ENCODE data around the gene TANK. TPM values are rescaled to one million over a fixed set of nuclear protein-coding genes. Genes with fewer than 3 reads are reported as not detected.
A peak's percentile ranks its signal among the peaks of the same experiment; 100 is the strongest.
"Not testable (repeated sequence)": the region's sequence is repeated elsewhere in the genome, so short reads cannot be mapped to it uniquely, and the experiment has no call there.

TANK gene
- total RNA-seq, 1 donor from 2014 or later: 90.7 TPM

DNA sequence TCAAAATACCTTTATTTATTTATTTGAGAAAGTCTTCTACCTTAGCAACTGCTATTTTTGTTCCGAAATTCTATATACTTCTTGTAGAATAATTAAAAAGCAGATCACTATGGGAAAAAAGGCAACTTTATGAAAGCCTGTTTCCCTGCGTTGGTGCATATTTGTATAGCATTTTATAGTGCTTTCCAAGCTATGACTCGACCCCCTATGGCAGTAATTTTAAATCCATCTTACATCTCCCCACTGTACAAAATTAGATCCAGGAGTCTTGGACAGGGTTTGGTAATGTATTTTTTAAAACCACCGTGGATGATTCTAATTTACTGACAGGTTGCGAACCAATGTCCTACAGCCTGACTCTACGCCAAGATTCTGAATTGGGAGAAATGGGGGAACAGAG is 10.1 kb downstream of the TANK start:
- DNase-seq: no peak

DNA sequence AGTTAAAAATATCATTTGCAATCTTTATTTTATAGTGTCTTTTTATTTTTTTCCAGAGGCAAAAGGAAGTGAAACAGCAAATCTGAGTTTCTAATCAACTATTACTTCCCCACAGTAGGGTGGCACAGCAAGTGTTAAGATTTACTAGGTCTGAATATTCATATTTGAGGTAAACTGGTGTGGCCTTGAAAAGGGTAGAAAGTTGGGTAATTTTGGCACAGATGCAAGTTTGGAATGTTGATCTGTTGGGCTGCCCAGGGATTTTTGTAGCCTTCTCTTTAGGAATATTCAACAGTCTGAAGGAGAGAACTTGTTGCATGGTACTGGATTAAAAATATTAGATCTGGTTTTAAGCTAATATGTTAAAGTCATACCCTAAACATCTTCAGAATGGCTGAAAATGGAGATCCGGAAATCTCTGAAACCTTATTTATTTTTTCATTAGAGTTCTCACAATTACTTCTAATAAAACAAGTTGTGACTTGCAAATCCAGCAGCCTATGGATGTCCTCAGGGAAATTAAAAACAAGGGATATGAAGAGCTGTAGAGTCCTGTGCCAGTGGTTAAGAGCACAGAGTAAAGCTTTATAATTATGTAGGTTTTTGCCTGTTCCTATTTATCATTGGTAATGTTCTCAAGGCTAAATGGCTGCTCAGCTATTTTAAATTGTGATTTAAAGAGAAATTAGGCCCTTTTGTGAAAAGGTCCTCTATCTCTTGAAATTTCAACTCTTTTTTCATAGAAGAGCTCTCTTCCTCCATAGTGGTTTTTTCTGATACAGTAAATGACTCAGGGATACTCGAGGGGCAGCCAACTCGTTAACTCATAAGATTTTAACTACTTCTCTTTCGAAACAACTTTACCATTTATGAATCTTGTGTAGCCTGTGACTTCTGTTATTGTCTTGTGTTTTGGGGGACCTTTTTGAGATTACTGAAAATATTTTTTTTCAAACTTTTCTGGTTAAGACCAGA is 11.0 kb downstream of the TANK start:
- no peak for DNase-seq

- DNase-seq: no peak
These were observed 12.8 kb downstream of the TANK start for GRCh38 chr2:161172901-161173540.

- no peak for DNase-seq
These were observed 13.4 kb downstream of the TANK start for GRCh38 chr2:161173541-161174194.

DNA sequence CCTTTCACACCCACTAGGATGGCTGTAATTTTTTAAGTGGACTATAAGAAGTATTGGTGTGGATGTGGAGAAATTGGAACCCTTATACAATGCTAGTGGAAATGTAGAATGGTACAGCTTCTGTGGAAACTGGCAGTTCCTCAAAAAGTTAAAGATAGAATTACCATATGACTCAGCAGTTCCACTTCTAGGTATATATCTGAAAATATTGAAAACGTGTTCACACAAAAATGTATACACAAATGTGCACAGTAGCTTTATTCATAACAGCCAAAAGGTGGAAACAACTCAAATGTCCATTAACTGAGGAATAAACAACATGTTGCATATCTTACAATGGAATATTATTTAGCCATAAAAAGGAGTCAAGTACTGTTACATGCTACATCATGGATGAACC is 17.7 kb downstream of the TANK start:
- DNase-seq: no peak

GRCh38 chr2:161178756-161179155 is 18.5 kb downstream of the TANK start:
- DNase-seq: no peak

- DNase-seq: no peak
These were observed 29.8 kb downstream of the TANK start for GRCh38 chr2:161190050-161190449.

DNA sequence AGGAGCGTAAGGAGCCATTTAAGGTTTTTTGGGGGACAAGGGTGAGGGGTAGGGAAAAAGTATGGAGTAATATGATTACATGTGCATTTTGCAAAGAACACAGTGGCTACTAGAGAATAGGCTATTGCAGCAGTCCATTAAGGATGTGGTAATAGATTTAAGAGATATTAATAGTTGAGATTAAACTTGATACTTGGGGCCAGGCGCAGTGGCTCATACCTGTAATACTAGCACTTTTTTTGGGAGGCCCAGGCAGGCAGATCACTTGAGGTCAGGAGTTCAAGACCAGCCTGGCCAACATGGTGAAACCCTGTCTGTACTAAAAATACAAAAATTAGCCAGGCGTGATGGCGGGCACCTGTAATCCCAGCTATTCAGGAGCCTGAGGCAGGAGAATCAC is 35.4 kb downstream of the TANK start:
- DNase-seq: not testable (repeated sequence)

GRCh38 chr2:161199912-161200701 is 39.9 kb downstream of the TANK start:
- DNase-seq: no peak

- no peak for DNase-seq
These were observed 44.6 kb downstream of the TANK start for GRCh38 chr2:161204846-161205245.

DNA sequence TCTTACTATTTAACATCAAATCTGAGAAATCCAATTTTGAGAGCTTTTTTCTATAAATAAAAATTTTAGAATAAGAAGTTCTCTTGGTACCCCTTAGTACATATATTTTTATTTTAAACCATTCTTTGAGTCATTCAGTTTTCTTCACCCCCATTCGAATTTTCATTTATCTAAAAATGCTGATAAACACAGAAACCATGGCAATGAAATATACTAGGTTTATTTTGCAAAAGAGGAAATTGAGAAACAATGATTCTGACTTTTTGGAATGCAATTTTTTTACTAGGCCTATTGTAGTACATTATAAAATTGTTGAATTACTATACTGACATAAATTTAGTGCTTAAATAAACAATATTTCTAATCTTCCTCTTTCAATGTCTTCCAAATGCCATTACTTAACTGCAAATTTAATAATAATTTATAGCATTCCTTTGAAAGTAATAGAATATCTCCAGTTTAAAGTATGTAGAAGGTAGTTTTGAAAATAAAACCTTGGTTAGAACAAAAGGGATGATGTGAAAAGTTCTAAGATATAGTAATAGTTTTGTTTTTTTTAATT is 46.3 kb downstream of the TANK start:
- no peak for DNase-seq

DNA sequence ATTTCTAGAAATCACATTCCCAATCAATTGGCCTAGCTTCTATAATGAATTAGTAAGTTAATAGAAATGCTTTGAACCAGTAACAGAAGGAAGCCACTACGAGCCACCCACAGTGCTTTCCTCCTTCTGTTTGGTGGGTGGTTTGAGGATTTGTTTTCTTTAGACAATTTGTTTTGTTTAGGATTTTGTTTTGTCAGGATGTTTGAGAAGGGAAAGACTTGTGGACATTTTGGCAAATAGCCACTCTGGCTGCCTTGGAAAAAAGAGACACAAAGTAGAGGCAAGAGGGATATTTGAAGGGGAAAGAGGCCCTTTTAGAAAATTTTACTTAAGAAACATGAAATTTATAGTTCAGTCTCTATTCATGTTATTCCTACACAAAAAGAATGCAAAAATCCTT is 47.7 kb downstream of the TANK start:
- DNase-seq: no peak

DNA sequence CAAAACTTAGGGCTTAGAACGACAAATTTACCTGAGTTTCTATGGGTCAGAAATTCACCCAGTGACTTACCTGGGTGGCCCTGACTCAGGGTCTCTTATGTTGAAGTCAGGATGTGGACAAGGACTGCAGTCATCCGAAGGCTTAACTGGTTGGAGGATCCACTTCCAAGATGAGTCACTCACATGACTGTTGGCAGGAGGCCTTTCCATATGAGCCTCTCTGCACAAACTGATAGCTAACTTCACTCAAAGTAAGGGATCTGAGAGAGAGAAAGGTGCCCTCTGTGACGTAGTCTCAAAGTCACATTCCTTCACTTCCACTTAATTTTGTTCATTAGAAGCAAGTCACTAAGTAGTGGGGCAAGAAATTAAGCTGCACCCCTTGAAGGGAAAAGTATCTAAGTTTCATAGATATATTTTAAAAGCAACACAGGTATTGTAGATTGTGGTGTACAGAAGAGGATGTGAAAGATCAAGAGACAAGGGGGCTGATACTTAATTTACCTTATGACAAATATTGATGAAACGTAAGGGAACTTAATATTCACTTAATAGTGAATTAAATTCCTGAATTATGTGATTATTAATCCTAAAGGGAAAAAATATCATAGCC is 48.4 kb downstream of the TANK start:
- DNase-seq: no peak

DNA sequence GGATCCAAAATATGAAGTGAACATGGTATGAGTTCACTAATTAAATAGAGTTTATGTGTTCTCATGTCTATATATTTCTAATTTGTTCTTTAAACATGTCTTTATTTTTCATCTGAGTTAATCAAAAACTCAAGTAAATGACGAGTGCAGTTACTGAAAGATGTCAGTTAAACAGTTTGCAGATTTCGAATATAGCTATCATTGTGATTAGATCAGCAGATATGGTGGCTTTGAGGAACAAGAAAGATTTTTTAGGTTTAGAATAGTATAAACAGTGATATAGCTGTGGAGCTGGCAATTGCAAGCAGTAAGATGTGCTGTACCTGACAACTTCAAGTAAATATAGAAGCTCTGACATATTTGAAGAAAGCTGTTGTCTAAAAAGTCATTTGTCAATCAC is 49.7 kb downstream of the TANK start:
- DNase-seq: no peak

DNA sequence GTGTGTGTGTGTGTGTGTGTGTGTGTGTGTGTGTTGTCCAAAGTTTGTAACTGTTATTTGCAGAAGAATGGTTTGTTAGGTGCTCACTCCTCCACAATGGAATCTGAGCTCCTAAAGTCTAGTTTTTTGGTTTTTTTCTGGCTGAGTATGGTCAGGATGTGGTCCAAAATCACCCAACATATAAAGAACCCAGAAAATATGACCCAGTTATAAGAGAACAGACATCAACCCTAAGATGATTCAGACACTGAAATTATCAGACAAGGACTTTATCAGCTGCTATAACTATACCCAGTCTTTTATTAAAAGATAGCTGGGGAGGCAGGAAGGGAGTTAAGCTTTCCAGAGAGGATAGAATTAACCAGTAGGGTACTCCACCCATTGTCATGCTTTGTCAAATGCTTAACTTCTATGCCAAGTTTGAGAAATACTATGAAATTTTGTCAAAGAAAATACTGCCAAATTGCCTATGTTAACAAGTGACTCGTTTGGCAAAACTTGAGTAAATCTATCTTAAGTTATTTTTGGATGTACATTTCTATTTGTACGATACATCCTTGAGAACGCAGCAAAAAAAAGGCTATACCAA is 57.5 kb downstream of the TANK start:
- DNase-seq: no peak

GRCh38 chr2:161219211-161219610 is 59.0 kb downstream of the TANK start:
- DNase-seq: no peak

- peak; percentile 25 for DNase-seq
These were observed 63.0 kb downstream of the TANK start for GRCh38 chr2:161223139-161223732.

DNA sequence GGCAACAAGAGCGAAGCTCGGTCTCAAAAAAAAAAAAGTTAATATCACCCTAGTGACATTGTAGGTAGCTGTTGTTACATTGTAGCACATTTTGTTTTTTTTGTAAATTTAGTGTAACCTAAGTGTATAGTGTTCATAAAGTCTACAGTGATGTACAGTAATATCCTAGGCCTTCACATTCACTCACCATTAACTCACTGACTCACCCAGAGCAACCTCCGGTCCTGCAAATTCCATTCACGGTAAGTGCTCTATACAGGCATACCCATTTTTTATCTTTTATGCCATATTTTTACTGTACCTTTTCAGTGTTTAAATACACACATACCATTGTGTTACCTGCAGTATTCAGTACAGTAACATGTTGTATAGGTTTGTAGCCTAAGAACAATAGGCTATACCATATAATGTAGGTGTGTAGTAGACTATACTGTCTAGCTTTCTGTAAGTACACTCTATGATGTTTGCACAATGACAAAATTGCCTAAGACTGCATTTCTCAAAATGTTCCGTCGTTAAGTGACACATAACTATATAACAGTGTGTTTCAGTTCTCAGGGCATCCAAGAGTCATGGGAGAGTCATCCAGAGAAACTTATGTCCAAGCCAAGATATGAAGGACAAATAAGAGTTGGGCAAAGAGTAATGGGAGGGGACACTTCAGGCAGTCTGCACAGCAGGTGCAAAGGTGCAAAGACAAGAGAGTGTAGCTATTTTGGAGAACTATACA is 68.4 kb downstream of the TANK start:
- no peak for DNase-seq

GRCh38 chr2:161230959-161231358 is 70.7 kb downstream of the TANK start:
- no peak for DNase-seq

- no peak for DNase-seq
These were observed 72.3 kb downstream of the TANK start for GRCh38 chr2:161232571-161232970.

Data from skin of body (tissue), 2 donors.